GM19397 (cell line): ENCODE measurements around the gene PPP1R36.
"Not testable (repeated sequence)": the region's sequence is repeated elsewhere in the genome, so short reads cannot be mapped to it uniquely, and the experiment has no call there.

Source experiments
- ATAC-seq: cut with Tn5 transposase; IDR thresholded peaks from one replicate; pipeline ENCODE4 v1.9.1; 2021; ENCODE audit warnings: mild to moderate bottlenecking, moderate library complexity; ENCODE audit not compliant: unreplicated experiment

PPP1R36 gene

GRCh38 chr14:64562436-64562835 is 12.7 kb downstream of the PPP1R36 start:
- ATAC-seq, result no peak

GRCh38 chr14:64563696-64564095 is 13.9 kb downstream of the PPP1R36 start:
- ATAC-seq, result no peak

- ATAC-seq, result no peak
Observed at GRCh38 chr14:64566651-64567122, 16.9 kb downstream of the PPP1R36 start.

GRCh38 chr14:64569138-64569631 is 19.4 kb downstream of the PPP1R36 start:
- ATAC-seq, result no peak

GRCh38 chr14:64569646-64570045 is 19.9 kb downstream of the PPP1R36 start:
- ATAC-seq, result not testable (repeated sequence)

- no peak for ATAC-seq
Observed at GRCh38 chr14:64572386-64573104, 22.8 kb downstream of the PPP1R36 start.

GRCh38 chr14:64573109-64573508 is 23.3 kb downstream of the PPP1R36 start:
- no peak for ATAC-seq

- ATAC-seq, result no peak
Observed at GRCh38 chr14:64574371-64575107, 24.8 kb downstream of the PPP1R36 start.

GRCh38 chr14:64577211-64577610 is 27.4 kb downstream of the PPP1R36 start:
- no peak for ATAC-seq

GRCh38 chr14:64580467-64580866 is 30.7 kb downstream of the PPP1R36 start:
- no peak for ATAC-seq

GRCh38 chr14:64581363-64581762 is 31.6 kb downstream of the PPP1R36 start:
- no peak for ATAC-seq

GRCh38 chr14:64581817-64582216 is 32.1 kb downstream of the PPP1R36 start:
- ATAC-seq, result no peak

GRCh38 chr14:64584190-64584589 is 34.4 kb downstream of the PPP1R36 start:
- no peak for ATAC-seq

GRCh38 chr14:64591809-64592208 is 42.0 kb downstream of the PPP1R36 start:
- ATAC-seq, result no peak

- no peak for ATAC-seq
Observed at GRCh38 chr14:64594438-64594837, 44.7 kb downstream of the PPP1R36 start.

- ATAC-seq, result no peak
Observed at GRCh38 chr14:64598404-64598803, 48.6 kb downstream of the PPP1R36 start.

- ATAC-seq, result no peak
Observed at GRCh38 chr14:64601571-64601970, 51.8 kb downstream of the PPP1R36 start.

- no peak for ATAC-seq
Observed at GRCh38 chr14:64602826-64603225, 53.1 kb downstream of the PPP1R36 start.

- no peak for ATAC-seq
Observed at GRCh38 chr14:64604001-64604400, 54.2 kb downstream of the PPP1R36 start.

GRCh38 chr14:64604881-64605280 is 55.1 kb downstream of the PPP1R36 start:
- no peak for ATAC-seq

- ATAC-seq, result no peak
Observed at GRCh38 chr14:64605926-64606685, 56.3 kb downstream of the PPP1R36 start.
